Retinal pigment epithelial cell (primary cell): ENCODE measurements around the gene VHLL.
A peak's percentile ranks its signal among the peaks of the same experiment; 100 is the strongest.
"Not testable (repeated sequence)": the region's sequence is repeated elsewhere in the genome, so short reads cannot be mapped to it uniquely, and the experiment has no call there.

Experiments used
- DNase-seq: peaks from one replicate; pipeline ENCODE4 v3.0.0-alpha.2; 2010; ENCODE audit warnings: low read depth
- H3K4me3 ChIP-seq: 2 replicates; pipeline ENCODE4 v1.5.1; 2011; ENCODE audit warnings: mild to moderate bottlenecking, low read length, control low read depth, moderate library complexity
- CTCF ChIP-seq: conservative IDR thresholded peaks from 2 replicates; pipeline ENCODE4 v1.5.1; 2011; ENCODE audit warnings: low read depth, low read length, control low read depth, inconsistent platforms

VHLL gene

GRCh38 chr1:156298852-156299357 is at the start of gene VHLL:
VHLL (minus strand) TSS chr1:156299307; CDS start chr1:156299189, 118 bp downstream.
- no peak for TF ChIP-seq CTCF
- no peak for DNase-seq
- no peak within 1 kb of the TSS for H3K4me3 ChIP-seq

GRCh38 chr1:156347331-156347730 is 48.2 kb upstream of the VHLL start:
- no peak for DNase-seq
- no peak for TF ChIP-seq CTCF
- no peak overlapping the region for H3K4me3 ChIP-seq

- H3K4me3 ChIP-seq, result no peak overlapping the region
- no peak for DNase-seq
- no peak for TF ChIP-seq CTCF
These were observed 47.5 kb upstream of the VHLL start for GRCh38 chr1:156346636-156347035.

- DNase-seq, H3K4me3 ChIP-seq: not testable (repeated sequence)
These were observed 46.9 kb upstream of the VHLL start for GRCh38 chr1:156346035-156346434.

GRCh38 chr1:156344409-156344808 is 45.3 kb upstream of the VHLL start:
- H3K4me3 ChIP-seq, result no peak overlapping the region
- no peak for DNase-seq
- TF ChIP-seq CTCF, result no peak

- TF ChIP-seq CTCF, result no peak
- no peak for DNase-seq
These were observed 43.3 kb upstream of the VHLL start for GRCh38 chr1:156342166-156342955.

GRCh38 chr1:156338180-156338976 is 39.3 kb upstream of the VHLL start, which contains the start of the genes CCT3 and TSACC:
CCT3 (minus strand) TSS chr1:156338292; CDS start chr1:156338184, 108 bp downstream.
TSACC (plus strand) TSS chr1:156338526; CDS start chr1:156339758, 1,232 bp downstream.
- no peak for TF ChIP-seq CTCF
- peak within 1 kb of the TSS; percentile 95 for H3K4me3 ChIP-seq
- peak; percentile 100 for DNase-seq

More at GRCh38 chr1:156342166-156342955, 43.3 kb upstream of the VHLL start:
- H3K4me3 ChIP-seq, result no peak overlapping the region
